ENCODE results near the gene TUBGCP5.
A peak's percentile ranks its signal among the peaks of the same experiment; 100 is the strongest.
"Not testable (repeated sequence)": the region's sequence is repeated elsewhere in the genome, so short reads cannot be mapped to it uniquely, and the experiment has no call there.

Gene TUBGCP5

GRCh38 chr15:23055316-23055715 is 15.9 kb upstream of the TUBGCP5 start:
- no peak overlapping the region for H3K4me3 ChIP-seq (ENCODE audit: low read depth, low read length)
- TF ChIP-seq CTCF (IDR thresholded peaks at IDR 0.05; ENCODE audit: low read depth, low read length), result no peak

- no peak overlapping the region for H3K4me3 ChIP-seq (ENCODE audit: low read depth, low read length)
- no peak for TF ChIP-seq CTCF (IDR thresholded peaks at IDR 0.05; ENCODE audit: low read depth, low read length)
Observed at GRCh38 chr15:23052522-23052921, 13.2 kb upstream of the TUBGCP5 start.

DNA sequence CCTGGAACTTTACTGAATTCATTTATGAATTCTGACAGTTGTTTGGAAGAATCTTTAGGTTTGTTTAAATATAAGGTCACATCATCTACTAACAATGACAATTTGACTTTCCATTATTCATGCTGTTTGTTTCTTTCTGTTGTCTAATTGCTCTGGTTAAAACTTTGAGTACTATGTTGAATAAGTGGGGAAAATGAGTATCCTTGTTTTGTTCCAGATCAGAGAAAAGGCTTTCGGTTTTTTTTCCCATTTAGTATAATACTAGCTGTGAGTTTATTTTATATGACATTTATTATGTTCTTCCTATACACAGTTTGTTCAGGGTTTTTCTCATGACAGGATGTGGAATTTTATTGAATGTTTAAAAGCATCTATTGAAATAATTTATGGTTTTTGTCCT is 11.3 kb upstream of the TUBGCP5 start:
- H3K4me3 ChIP-seq (ENCODE audit: low read depth, low read length), result no peak overlapping the region
- TF ChIP-seq CTCF (IDR thresholded peaks at IDR 0.05; ENCODE audit: low read depth, low read length), result no peak

DNA sequence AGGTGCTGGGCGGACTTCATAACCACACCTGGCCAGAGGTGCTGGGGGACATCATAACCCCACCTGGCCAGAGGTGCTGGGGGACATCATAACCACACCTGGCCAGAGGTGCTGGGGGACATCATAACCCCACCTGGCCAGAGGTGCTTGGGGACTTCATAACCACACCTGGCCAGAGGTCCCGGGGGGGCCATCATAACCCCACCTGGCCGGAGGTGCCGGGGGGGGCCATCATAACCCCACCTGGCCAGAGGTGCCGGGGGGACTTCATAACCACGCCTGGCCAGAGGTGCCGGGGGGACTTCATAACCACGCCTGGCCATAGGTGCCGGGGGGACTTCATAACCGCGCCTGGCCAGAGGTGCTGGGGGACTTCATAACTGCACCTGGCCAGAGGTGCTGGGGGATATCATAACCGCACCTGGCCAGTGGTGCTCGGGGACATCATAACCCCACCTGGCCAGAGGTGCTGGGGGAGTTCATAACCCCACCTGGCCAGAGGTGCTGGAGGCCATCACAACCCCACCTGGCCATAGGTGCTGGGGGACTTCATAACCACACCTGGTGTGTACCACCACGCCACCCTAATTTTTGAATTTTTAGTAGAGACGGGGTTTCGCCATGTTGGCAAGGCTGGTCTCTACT is 10.7 kb upstream of the TUBGCP5 start:
- no peak for TF ChIP-seq CTCF (IDR thresholded peaks at IDR 0.05; ENCODE audit: low read depth, low read length)

GRCh38 chr15:23048572-23049282 is 9.4 kb upstream of the TUBGCP5 start:
- not testable (repeated sequence) for H3K4me3 ChIP-seq (ENCODE audit: low read depth, low read length)

More for the DNA sequence above, 10.7 kb upstream of the TUBGCP5 start:
- H3K4me3 ChIP-seq (ENCODE audit: low read depth, low read length), result no peak overlapping the region

DNA sequence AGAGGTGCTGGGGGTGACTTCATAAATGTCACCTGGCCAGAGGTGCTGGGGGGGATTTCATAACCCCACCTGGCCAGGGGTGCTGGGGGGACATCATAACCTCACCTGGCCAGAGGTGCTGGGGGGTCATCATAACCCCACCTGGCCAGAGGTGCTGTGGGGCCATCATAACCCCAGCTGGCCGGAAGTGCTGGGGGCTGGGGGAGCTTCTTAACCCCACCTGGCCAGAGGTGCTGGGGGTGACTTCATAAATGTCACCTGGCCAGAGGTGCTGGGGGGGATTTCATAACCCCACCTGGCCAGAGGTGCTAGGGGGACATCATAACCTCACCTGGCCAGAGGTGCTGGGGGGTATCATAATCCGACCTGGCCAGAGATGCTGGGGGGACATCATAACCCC is 4.6 kb upstream of the TUBGCP5 start:
- not testable (repeated sequence) for H3K4me3 ChIP-seq (ENCODE audit: low read depth, low read length)

DNA sequence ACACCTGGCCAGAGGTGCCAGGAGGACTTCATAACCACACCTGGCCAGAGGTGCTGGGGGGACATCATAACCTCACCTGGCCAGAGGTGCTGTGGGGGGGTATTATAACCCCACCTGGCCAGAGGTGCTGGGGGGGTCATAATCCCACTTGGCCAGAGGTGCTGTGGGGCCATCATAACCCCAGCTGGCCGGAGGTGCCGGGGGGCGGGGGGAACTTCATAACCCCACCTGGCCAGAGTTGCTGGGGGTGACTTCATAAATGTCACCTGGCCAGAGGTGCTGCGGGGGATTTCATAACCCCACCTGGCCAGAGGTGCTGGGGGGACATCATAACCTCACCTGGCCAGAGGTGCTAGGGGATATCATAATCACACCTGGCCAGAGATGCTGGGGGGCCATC is 4.2 kb upstream of the TUBGCP5 start:
- H3K4me3 ChIP-seq (ENCODE audit: low read depth, low read length), result not testable (repeated sequence)

GRCh38 chr15:23041736-23042135 is 2.4 kb upstream of the TUBGCP5 start:
- not testable (repeated sequence) for H3K4me3 ChIP-seq (ENCODE audit: low read depth, low read length)

DNA sequence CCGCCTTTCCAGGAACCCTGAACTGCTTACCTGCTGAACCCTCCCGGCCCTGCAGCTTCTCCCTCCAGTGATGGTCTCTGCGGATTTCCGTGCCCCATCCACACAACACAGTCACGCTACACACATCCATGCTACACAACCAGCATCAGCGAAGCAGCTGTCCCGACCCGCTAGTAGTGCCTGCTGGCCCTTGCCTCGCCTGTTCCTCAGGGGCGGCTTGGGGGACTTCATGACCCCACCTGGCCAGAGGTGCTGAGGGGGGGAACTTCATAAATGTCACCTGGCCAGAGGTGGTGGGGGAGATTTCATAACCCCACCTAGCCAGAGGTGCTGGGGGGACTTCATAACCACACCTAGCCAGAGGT is 530 bp upstream of the TUBGCP5 start:
- no peak for TF ChIP-seq CTCF (IDR thresholded peaks at IDR 0.05; ENCODE audit: low read depth, low read length)
- H3K4me3 ChIP-seq (ENCODE audit: low read depth, low read length), result peak overlapping the region; percentile 70
